Stimulated activated CD8-positive, alpha-beta memory T cell treated with anti-CD3 and anti-CD28 coated beads, Interleukin-4, amount 100 ng/mL, for 48 hours (primary cell): ENCODE measurements around the gene DCBLD2.

ENCODE experiments used
- DNase-seq: peaks from one replicate; pipeline ENCODE4 v3.0.0-alpha.2; 2020

Gene DCBLD2

GRCh38 chr3:98788651-98789050 lies 112.8 kb downstream of the DCBLD2 start:
- DNase-seq = no peak

- DNase-seq = no peak
These were observed 114.3 kb downstream of the DCBLD2 start for GRCh38 chr3:98787181-98787580.

- DNase-seq = no peak
These were observed 115.0 kb downstream of the DCBLD2 start for GRCh38 chr3:98786364-98787006.

- no peak for DNase-seq
These were observed 116.6 kb downstream of the DCBLD2 start for GRCh38 chr3:98784666-98785600.

GRCh38 chr3:98784042-98784441 lies 117.5 kb downstream of the DCBLD2 start:
- DNase-seq = no peak

GRCh38 chr3:98782824-98783500 lies 118.5 kb downstream of the DCBLD2 start:
- DNase-seq = no peak

- no peak for DNase-seq
These were observed 121.2 kb downstream of the DCBLD2 start for GRCh38 chr3:98780343-98780742.

- no peak for DNase-seq
These were observed 121.8 kb downstream of the DCBLD2 start for GRCh38 chr3:98779541-98780335.

- no peak for DNase-seq
These were observed 122.6 kb downstream of the DCBLD2 start for GRCh38 chr3:98778852-98779413.

- DNase-seq = no peak
These were observed 123.1 kb downstream of the DCBLD2 start for GRCh38 chr3:98778383-98778782.

GRCh38 chr3:98777801-98778220 lies 123.7 kb downstream of the DCBLD2 start:
- no peak for DNase-seq

GRCh38 chr3:98777286-98777685 lies 124.2 kb downstream of the DCBLD2 start:
- no peak for DNase-seq

GRCh38 chr3:98776140-98776493 lies 125.4 kb downstream of the DCBLD2 start:
- DNase-seq = no peak

- no peak for DNase-seq
These were observed 125.9 kb downstream of the DCBLD2 start for GRCh38 chr3:98775459-98776139.

- DNase-seq = no peak
These were observed 129.5 kb downstream of the DCBLD2 start for GRCh38 chr3:98772022-98772421.

- no peak for DNase-seq
These were observed 131.0 kb downstream of the DCBLD2 start for GRCh38 chr3:98770261-98771039.

GRCh38 chr3:98769448-98769847 lies 132.0 kb downstream of the DCBLD2 start:
- DNase-seq = no peak

- DNase-seq = no peak
These were observed 132.5 kb downstream of the DCBLD2 start for GRCh38 chr3:98768961-98769360.

- DNase-seq = no peak
These were observed 134.6 kb downstream of the DCBLD2 start for GRCh38 chr3:98766924-98767323.

GRCh38 chr3:98765721-98766120 lies 135.8 kb downstream of the DCBLD2 start:
- DNase-seq = no peak

GRCh38 chr3:98764472-98764884 lies 137.0 kb downstream of the DCBLD2 start:
- DNase-seq = no peak
